ENCODE measurements around the gene DCTN2. TPM values are rescaled to one million over a fixed set of nuclear protein-coding genes. Genes with fewer than 3 reads are reported as not detected.
A peak's percentile ranks its signal among the peaks of the same experiment; 100 is the strongest.
"Not testable (repeated sequence)": the region's sequence is repeated elsewhere in the genome, so short reads cannot be mapped to it uniquely, and the experiment has no call there.

The DCTN2 gene
- total and polyA plus RNA-seq, 5 experiments from 2014 or later: 60.6 to 70.5 (median 67.8) TPM

DNA sequence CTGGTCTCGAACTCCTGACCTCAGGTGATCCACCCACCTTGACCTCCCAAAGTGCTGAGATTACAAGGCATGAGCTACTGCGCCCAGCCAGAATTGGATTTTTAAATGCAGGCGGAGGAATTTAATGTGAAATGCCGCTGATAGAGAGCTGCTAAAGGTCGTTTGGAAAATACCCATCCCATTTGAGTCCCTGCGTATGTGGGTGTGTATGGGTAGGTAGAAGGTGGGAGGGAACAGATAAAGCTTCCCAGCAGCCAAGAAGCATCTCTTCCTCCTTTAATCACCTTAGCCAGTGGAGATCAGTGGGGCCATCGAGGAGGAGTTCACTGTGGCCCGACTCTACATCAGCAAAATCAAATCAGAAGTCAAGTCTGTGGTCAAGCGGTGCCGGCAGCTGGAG is 27.8 kb upstream of the DCTN2 start:
- DNase-seq (no peak), ATAC-seq (no peak)
- no peaks in the 10 kb centered on the region for H3K27me3 Mint-ChIP-seq
- no peak overlapping the region for H3K4me3 Mint-ChIP-seq
- H3K4me1 Mint-ChIP-seq: no peaks in the 10 kb centered on the region
- H3K27ac Mint-ChIP-seq: no peak overlapping the region
- H3K9me3 Mint-ChIP-seq: no peaks in the 10 kb centered on the region
- H3K36me3 Mint-ChIP-seq: peaks cover 0 to 10% (median 2%) of the 10 kb centered on the region in 3 donors
- POLR2A ChIA-PET: no interaction called here

DNA sequence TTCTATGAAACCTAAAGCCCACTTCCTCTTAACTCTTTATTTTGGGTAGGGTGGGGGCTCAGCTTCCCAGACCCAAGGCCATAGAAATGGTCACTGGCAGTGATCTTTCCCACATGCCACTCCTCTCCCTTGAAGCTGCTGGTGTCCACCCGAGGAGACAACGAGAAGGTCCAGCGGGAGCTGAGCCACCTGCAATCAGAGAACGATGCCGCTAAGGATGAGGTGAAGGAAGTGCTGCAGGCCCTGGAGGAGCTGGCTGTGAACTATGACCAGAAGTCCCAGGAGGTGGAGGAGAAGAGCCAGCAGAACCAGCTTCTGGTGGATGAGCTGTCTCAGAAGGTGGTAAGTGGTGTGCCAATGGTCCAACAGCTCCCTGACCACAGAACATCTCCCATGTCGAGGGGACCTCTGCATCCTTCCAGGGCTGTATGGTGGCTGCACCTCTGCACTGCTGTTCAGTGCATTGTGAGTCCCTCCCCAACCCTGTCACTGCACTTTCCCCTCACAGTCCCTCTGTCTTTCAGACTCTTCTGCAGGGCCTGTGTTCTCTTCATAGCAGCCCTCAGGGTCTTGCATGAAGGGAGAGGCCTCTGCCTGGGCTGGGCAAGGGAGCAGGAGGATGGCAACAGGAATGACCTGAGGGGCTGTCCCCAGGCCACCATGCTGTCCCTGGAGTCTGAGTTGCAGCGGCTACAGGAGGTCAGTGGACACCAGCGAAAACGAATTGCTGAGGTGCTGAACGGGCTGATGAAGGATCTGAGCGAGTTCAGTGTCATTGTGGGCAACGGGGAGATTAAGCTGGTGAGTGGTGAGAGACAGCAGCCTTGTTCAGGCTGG is 25.2 kb upstream of the DCTN2 start:
- no peak for DNase-seq
- POLR2A ChIA-PET: no interaction called here
- no peak for ATAC-seq
- no peaks in the 10 kb centered on the region for H3K9me3 Mint-ChIP-seq
- peaks cover 0 to 16% (median 8%) of the 10 kb centered on the region in 3 donors for H3K36me3 Mint-ChIP-seq
- no peaks in the 10 kb centered on the region for H3K4me1 Mint-ChIP-seq
- H3K27ac Mint-ChIP-seq: peak overlapping the region in 1 of 10 donors; percentile 50
- no peaks in the 10 kb centered on the region for H3K27me3 Mint-ChIP-seq
- peak overlapping the region in 1 of 10 donors; percentile 15 for H3K4me3 Mint-ChIP-seq

DNA sequence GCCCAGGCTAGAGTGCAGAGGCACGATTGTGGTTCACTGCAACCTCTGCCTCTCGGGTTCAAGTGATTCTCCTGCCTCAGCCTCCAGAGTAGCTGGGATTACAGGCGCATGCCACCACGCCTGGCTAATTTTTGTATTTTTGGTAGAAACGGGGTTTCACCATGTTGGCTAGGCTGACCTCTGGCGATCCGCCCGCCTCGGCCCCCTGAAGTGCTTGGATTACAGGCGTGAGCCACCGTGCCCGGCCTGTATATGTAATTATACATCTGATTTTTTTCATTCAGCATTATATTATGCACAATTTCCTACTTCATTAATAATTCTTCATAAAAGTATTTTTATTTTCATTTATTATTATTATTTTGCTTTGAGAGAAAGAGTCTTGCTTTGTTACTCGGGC is 23.4 kb upstream of the DCTN2 start:
- H3K27ac Mint-ChIP-seq, H3K9me3 Mint-ChIP-seq, H3K27me3 Mint-ChIP-seq, DNase-seq, H3K4me1 Mint-ChIP-seq, ATAC-seq, H3K4me3 Mint-ChIP-seq: not testable (repeated sequence)
- POLR2A ChIA-PET: interaction anchor here (0.9 kb wide), 1 partner anchor 22 kb away, joined by 3 read pairs; no protein-coding TSS in a partner anchor
- H3K36me3 Mint-ChIP-seq: peaks cover 0 to 16% (median 8%) of the 10 kb centered on the region in 3 donors

DNA sequence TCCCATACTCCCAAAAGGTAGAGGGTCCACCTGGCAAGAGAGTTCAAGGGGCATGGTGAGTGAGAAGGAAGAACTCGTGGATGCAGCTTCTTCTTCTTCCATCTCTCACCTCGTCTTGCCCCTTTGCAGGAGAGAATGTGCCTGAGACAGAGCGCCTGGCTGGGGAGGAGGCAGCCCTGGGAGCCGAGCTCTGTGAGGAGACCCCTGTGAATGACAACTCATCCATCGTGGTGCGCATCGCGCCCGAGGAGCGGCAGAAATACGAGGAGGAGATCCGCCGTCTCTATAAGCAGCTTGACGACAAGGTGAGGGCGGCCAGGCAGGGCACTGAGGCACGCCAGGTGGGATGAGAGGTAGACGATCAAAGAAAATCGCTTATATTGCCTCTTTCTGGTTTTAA is 22.9 kb upstream of the DCTN2 start:
- Mint-ChIP-seq H3K27ac (no peak overlapping the region), H3K36me3 (peaks cover 0 to 16% (median 8%) of the 10 kb centered on the region in 3 donors)
- POLR2A ChIA-PET: interaction anchor here (0.9 kb wide), 1 partner anchor 21 kb away, joined by 3 read pairs; no protein-coding TSS in a partner anchor

DNA sequence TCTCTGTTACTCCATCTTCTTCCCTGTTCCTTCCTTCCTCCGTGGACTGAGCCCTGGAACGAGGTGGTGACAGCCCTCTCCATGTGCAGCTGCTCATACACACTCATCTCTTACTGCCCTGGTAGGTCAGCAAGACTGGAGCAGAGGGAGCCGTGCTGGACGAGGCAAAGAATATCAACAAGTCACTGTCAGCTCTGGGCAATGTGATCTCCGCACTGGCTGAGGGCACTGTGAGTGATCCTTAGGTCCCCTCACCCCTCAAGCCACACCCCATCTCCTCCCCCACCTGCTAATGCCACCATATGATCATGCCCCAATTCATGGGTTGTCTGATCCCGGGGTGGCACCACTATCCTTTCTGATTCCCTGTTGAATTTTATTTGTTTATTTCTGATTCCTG is 21.8 kb upstream of the DCTN2 start:
- no peak for ATAC-seq
- no peaks in the 10 kb centered on the region for H3K9me3 Mint-ChIP-seq
- POLR2A ChIA-PET: no interaction called here

More for the DNA sequence above, 22.9 kb upstream of the DCTN2 start:
- Mint-ChIP-seq H3K9me3 (no peaks in the 10 kb centered on the region), H3K4me3 (no peak overlapping the region), H3K27me3 (no peaks in the 10 kb centered on the region), H3K4me1 (peaks cover 0 to under 1% (median 0%) of the 10 kb centered on the region in 4 donors)
- DNase-seq (no peak), ATAC-seq (no peak)

DNA sequence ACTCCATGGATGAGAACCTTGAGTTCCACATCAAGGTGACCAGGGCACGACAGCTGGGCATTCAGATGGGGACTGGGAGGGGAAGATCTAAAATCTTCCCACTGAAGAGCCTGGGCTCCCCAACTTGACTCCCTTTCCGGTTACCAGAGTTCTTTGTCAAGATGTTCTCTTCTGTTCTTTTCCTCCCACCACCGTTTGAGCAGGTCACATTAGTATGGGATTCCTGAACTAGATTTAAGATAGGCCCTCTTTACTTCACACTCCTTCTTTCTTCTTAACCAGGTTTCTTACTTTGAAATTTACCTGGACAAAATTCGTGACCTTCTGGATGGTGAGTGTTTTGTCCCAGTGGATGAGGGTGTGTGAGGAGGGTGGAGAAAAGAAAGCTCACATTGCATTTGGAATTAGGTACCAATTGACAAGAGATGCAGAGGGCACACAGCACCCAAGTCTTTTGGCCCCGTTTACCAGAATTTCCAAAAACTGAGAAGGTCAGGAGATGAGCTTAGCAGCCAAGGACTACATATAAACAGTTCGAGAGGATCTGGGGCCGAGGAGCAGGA is 17.3 kb upstream of the DCTN2 start:
- H3K4me3 Mint-ChIP-seq: no peak overlapping the region
- H3K36me3 Mint-ChIP-seq: peaks cover 0 to 8% (median 4%) of the 10 kb centered on the region in 3 donors
- POLR2A ChIA-PET: no interaction called here
- peaks cover 0 to 5% (median 1%) of the 10 kb centered on the region in 4 donors for H3K4me1 Mint-ChIP-seq
- H3K27ac Mint-ChIP-seq: peak overlapping the region in 1 of 10 donors; percentile 32
- DNase-seq (no peak), ATAC-seq (no peak)
- no peaks in the 10 kb centered on the region for H3K9me3 Mint-ChIP-seq
- H3K27me3 Mint-ChIP-seq: peaks cover 0 to 14% (median 0%) of the 10 kb centered on the region in 5 donors

More for the DNA sequence above, 21.8 kb upstream of the DCTN2 start:
- DNase-seq: no peak
- no peak overlapping the region for H3K4me3 Mint-ChIP-seq
- peaks cover 0 to 5% (median 0%) of the 10 kb centered on the region in 5 donors for H3K27me3 Mint-ChIP-seq
- H3K36me3 Mint-ChIP-seq: peaks cover 0 to 16% (median 13%) of the 10 kb centered on the region in 3 donors
- H3K4me1 Mint-ChIP-seq: peaks cover 0 to 2% (median 0%) of the 10 kb centered on the region in 4 donors
- H3K27ac Mint-ChIP-seq: no peak overlapping the region

DNA sequence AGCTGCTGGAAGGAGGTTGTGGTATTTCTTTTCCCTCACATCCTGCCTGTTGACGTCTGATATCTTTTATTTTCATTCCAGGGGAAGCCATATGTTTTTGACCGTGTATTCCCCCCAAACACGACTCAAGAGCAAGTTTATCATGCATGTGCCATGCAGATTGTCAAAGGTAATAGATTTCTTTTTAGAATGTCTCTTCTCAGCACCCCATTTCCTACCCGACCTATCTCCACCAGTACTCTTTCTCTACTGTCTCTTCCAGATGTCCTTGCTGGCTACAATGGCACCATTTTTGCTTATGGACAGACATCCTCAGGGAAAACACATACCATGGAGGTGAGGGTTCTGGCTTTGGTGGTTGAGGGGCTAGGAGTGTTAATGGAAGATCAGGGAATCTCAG is 16.4 kb upstream of the DCTN2 start:
- ATAC-seq (no peak), DNase-seq (no peak)
- H3K9me3 Mint-ChIP-seq: no peaks in the 10 kb centered on the region
- H3K36me3 Mint-ChIP-seq: peaks cover 0 to 6% (median 0%) of the 10 kb centered on the region in 3 donors
- H3K27ac Mint-ChIP-seq: no peak overlapping the region
- peaks cover 0 to 5% (median 1%) of the 10 kb centered on the region in 4 donors for H3K4me1 Mint-ChIP-seq
- POLR2A ChIA-PET: no interaction called here
- no peak overlapping the region for H3K4me3 Mint-ChIP-seq
- H3K27me3 Mint-ChIP-seq: peaks cover 0 to 14% (median 0%) of the 10 kb centered on the region in 5 donors

DNA sequence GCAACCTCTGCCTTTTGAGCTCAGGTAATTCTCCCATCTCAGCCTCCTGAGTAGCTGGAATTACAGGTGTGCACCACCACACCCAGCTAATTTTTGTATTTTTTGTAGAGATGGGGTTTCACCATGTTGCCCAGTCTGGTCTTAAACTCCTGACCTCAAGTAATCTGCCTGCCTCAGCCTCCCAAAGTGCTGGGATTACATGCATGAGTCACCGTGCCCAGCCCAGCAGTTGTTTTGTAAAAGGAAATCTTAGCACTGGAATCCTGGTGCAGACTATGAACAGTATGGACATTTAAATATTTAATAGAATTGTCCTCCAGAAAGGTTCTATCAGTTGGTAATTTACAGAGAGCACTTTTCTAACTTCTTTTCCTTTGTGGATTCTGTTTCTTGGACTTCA is 14.1 kb upstream of the DCTN2 start:
- H3K27me3 Mint-ChIP-seq: peaks cover 0 to 14% (median 0%) of the 10 kb centered on the region in 5 donors
- POLR2A ChIA-PET, H3K36me3 Mint-ChIP-seq, H3K9me3 Mint-ChIP-seq, H3K4me1 Mint-ChIP-seq, H3K27ac Mint-ChIP-seq, H3K4me3 Mint-ChIP-seq, ATAC-seq, DNase-seq: not testable (repeated sequence)

DNA sequence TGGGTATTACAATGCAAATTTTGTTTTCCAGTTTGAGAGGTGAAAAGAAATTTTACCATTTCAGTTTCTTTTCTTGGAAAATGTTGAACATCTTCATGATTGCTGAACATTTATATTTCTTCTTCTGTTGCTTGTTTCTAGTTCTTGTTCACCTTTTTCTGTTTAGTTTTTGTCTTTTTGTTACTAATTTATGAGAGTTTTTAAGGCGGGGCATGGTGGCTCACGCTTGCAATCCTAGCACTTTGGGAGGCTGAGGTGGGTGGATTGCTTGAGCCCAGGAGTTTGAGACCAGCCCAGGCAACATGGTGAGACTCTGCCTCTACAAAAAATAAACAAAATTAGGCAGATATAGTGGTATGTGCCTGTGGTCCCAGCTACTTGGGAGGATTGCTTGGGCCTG is 13.5 kb upstream of the DCTN2 start:
- POLR2A ChIA-PET: no interaction called here
- H3K4me3 Mint-ChIP-seq: no peak overlapping the region
- DNase-seq: no peak
- peaks cover 0 to 6% (median 0%) of the 10 kb centered on the region in 3 donors for H3K36me3 Mint-ChIP-seq
- H3K27me3 Mint-ChIP-seq: peaks cover 0 to 14% (median 0%) of the 10 kb centered on the region in 5 donors
- H3K27ac Mint-ChIP-seq: no peak overlapping the region
- H3K4me1 Mint-ChIP-seq: peaks cover 0 to 5% (median 1%) of the 10 kb centered on the region in 4 donors
- ATAC-seq: no peak
- no peaks in the 10 kb centered on the region for H3K9me3 Mint-ChIP-seq

DNA sequence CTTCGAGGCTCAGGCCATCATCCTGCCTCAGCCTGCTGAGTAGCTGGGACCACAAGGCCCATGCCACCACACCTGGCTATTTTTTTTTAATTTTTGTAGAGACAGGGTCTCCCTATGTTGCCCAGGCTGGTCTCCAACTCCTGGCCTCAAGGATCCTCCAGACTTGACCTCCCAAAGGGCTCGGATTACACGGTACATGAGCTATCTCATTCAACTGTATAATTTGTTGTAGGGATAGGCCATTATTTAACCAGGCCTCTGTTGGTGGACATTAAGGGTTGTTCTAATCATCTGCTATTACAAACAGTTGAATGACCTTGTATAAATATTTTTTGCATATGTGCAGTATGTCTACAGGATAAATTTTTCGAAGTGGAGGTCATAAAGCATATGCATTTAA is 11.9 kb upstream of the DCTN2 start:
- no peak overlapping the region for H3K27ac Mint-ChIP-seq
- POLR2A ChIA-PET: no interaction called here
- no peaks in the 10 kb centered on the region for H3K9me3 Mint-ChIP-seq

DNA sequence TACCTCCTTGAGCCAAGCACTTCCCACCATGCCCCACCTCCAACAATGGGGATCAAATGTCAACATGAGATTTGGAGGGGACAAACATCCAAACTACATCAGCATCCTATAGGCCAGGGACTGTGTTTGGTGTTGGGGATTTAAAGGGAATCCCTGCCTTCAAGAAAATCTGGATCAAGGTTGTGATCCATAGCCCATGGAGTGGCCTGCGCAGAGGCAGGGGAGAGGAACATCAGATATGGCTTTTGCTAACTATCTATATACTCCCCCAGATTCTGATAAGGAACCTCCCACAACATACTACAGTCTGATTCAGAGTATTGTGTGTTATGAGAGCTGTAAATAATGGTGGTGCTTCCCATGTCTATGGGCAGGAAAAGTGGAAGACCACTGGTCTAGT is 7.9 kb upstream of the DCTN2 start:
- Mint-ChIP-seq H3K4me3 (no peak overlapping the region), H3K36me3 (no peaks in the 10 kb centered on the region), H3K27me3 (peaks cover 0 to 14% (median 0%) of the 10 kb centered on the region in 5 donors), H3K27ac (no peak overlapping the region), H3K9me3 (no peaks in the 10 kb centered on the region), H3K4me1 (peaks cover 4 to 14% (median 10%) of the 10 kb centered on the region in 4 donors)
- POLR2A ChIA-PET: no interaction called here
- no peak for ATAC-seq
- no peak for DNase-seq

More for the DNA sequence above, 11.9 kb upstream of the DCTN2 start:
- no peaks in the 10 kb centered on the region for H3K36me3 Mint-ChIP-seq
- H3K27me3 Mint-ChIP-seq: peaks cover 0 to 10% (median 0%) of the 10 kb centered on the region in 5 donors
- no peak overlapping the region for H3K4me3 Mint-ChIP-seq
- ATAC-seq: no peak
- DNase-seq: no peak
- peaks cover 0 to 5% (median 0%) of the 10 kb centered on the region in 4 donors for H3K4me1 Mint-ChIP-seq

DNA sequence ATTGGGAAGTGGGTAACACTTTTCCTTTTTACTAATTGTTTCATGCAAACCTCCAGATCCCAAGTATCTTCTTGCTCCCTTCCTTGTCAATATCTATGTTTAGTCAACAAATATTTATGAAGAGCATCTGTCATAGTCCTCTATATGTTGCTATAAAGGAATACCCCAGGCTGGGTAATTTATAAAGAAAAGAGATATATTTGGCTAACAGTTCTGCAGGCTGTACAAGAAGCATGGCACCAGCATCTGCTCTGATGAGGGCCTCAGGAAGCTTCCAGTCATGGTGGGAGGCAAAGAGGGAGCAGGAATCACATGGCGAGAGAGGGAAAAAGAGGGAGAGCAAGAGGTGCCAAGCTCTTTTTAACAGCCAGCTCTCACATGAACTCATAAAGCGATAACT is 7.5 kb upstream of the DCTN2 start:
- H3K9me3 Mint-ChIP-seq: no peaks in the 10 kb centered on the region
- no peak overlapping the region for H3K4me3 Mint-ChIP-seq
- no peak for ATAC-seq
- no peak for DNase-seq
- H3K36me3 Mint-ChIP-seq: no peaks in the 10 kb centered on the region
- peaks cover 0 to 14% (median 0%) of the 10 kb centered on the region in 5 donors for H3K27me3 Mint-ChIP-seq
- POLR2A ChIA-PET: no interaction called here
- H3K4me1 Mint-ChIP-seq: peaks cover 5 to 14% (median 13%) of the 10 kb centered on the region in 4 donors
- no peak overlapping the region for H3K27ac Mint-ChIP-seq

Measured in naive thymus-derived CD8-positive, alpha-beta T cell (primary cell).